GM12891 (cell line): Measurements from ENCODE around the gene AGPAT3.

Source experiments
- POLR2A ChIP-seq: IDR thresholded peaks from 2 replicates; pipeline ENCODE4 v1.6.1; 2011; ENCODE audit warnings: low read depth, low read length, control low read depth
- POLR2AphosphoS5 ChIP-seq: IDR thresholded peaks from 2 replicates; pipeline ENCODE4 v1.6.1; 2011; ENCODE audit warnings: low read depth, low read length, control low read depth
- SPI1 ChIP-seq: IDR thresholded peaks from 2 replicates; pipeline ENCODE4 v1.6.1; 2011; ENCODE audit warnings: low read depth, low read length, control low read depth
- TAF1 ChIP-seq: IDR thresholded peaks from 2 replicates; pipeline ENCODE4 v1.6.1; 2011; ENCODE audit warnings: low read depth, low read length, control low read depth

GRCh38 chr21:44006017-44006619 is 141.1 kb downstream of the AGPAT3 start:
- TF ChIP-seq SPI1 (no peak), POLR2AphosphoS5 (no peak), TAF1 (no peak), POLR2A (no peak)
